Activated B cell treated with CpG ODN at 0.5 μM for 24 hours (primary cell): ENCODE results near the gene NDUFS3. TPM values are rescaled to one million over a fixed set of nuclear protein-coding genes. Genes with fewer than 3 reads are reported as not detected.

Experiments
- ATAC-seq: fragments of 200-7000 bp; cut with Tn5 transposase; one replicate; pipeline ENCODE4 v1.10.0; 2021; ENCODE audit warnings: low read depth, mild to moderate bottlenecking, moderate library complexity
- CTCF ChIA-PET: fragments of 350-600 bp; sonication (Branson Sonifier 250); formaldehyde crosslinking; loops from one replicate; lab custom pipeline; 2021; ENCODE audit warnings: antibody characterized with exemption; lab: Charles Lee
- POLR2A ChIA-PET: fragments of 350-600 bp; sonication (Branson Sonifier 250); formaldehyde crosslinking; loops from one replicate; lab custom pipeline; 2021; ENCODE audit warnings: antibody characterized with exemption; lab: Charles Lee
- DNase-seq: peaks from one replicate; pipeline ENCODE4 v3.0.0; 2022
- H3K27ac Mint-ChIP-seq: one replicate; pipeline ENCODE4 v1.8.0; 2020; ENCODE audit warnings: mixed read lengths
- H3K27me3 Mint-ChIP-seq: one replicate; pipeline ENCODE4 v1.8.0; 2021; ENCODE audit warnings: mixed read lengths
- H3K36me3 Mint-ChIP-seq: one replicate; pipeline ENCODE4 v1.8.0; 2021; ENCODE audit warnings: low read depth, mixed read lengths
- H3K4me1 Mint-ChIP-seq: one replicate; pipeline ENCODE4 v1.8.0; 2021; ENCODE audit warnings: mixed read lengths
- H3K4me3 Mint-ChIP-seq: one replicate; pipeline ENCODE4 v1.8.0; 2020; ENCODE audit warnings: mild to moderate bottlenecking, mixed read lengths
- H3K9me3 Mint-ChIP-seq: one replicate; pipeline ENCODE4 v1.8.0; 2020; ENCODE audit warnings: mixed read lengths
- intact Hi-C: fragments of 100-400 bp; cut with micrococcal nuclease; formaldehyde crosslinking; loops from one replicate; pipeline ENCODE4 v1.15.1; 2024
- total RNA-seq: library from RNA; stranded (reverse); gene quantifications from 2 replicates; pipeline ENCODE4 v1.2.3, GENCODE V29; 2022
- TF ChIP-seq, protein P1 (sequence below): fragments of 200-600 bp; IDR thresholded peaks from one replicate; pipeline ENCODE4 v1.8.0; 2022; ENCODE audit warnings: antibody characterized with exemption, mild to moderate bottlenecking

The NDUFS3 gene
- total RNA-seq, 1 donor from 2014 or later = 95.9 TPM

DNA sequence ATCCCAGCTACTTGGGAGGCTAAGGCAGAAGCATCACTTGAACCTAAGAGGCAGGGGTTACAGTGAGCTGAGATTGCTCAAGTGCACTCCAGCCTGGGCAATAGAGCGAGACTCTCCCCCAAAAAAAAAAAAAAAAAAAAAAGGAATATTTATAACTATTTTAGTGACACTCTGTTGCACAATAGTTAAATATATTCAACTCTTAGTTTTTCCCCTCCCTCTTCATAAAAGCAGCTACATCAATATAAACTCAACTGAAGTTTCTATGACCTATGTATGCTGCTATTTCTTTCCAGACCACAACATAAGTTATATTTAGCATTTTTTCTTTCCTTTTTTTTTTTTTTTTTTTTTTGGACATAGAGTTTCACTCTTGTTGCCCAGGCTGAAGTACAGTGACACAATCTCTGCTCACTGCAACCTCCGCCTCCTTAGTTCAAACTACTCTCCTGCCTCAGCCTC lies 45.2 kb upstream of the NDUFS3 start:
- H3K4me3 Mint-ChIP-seq = no peak overlapping the region
- no peaks in the 10 kb centered on the region for H3K9me3 Mint-ChIP-seq
- intact Hi-C loops = no loop called here
- peaks cover 49% of the 10 kb centered on the region for H3K4me1 Mint-ChIP-seq
- TF ChIP-seq, protein P1, sequence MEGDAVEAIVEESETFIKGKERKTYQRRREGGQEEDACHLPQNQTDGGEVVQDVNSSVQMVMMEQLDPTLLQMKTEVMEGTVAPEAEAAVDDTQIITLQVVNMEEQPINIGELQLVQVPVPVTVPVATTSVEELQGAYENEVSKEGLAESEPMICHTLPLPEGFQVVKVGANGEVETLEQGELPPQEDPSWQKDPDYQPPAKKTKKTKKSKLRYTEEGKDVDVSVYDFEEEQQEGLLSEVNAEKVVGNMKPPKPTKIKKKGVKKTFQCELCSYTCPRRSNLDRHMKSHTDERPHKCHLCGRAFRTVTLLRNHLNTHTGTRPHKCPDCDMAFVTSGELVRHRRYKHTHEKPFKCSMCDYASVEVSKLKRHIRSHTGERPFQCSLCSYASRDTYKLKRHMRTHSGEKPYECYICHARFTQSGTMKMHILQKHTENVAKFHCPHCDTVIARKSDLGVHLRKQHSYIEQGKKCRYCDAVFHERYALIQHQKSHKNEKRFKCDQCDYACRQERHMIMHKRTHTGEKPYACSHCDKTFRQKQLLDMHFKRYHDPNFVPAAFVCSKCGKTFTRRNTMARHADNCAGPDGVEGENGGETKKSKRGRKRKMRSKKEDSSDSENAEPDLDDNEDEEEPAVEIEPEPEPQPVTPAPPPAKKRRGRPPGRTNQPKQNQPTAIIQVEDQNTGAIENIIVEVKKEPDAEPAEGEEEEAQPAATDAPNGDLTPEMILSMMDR = no peak
- CTCF ChIA-PET = no interaction called here
- H3K27me3 Mint-ChIP-seq = no peaks in the 10 kb centered on the region
- POLR2A ChIA-PET = interaction anchor here (0.6 to 0.9 kb wide), 3 partner anchors 10 to 226 kb away, joined by 3 to 7 read pairs (median 6); no protein-coding TSS in a partner anchor
- DNase-seq = no peak
- H3K27ac Mint-ChIP-seq = no peak overlapping the region
- no peak for ATAC-seq
- H3K36me3 Mint-ChIP-seq = peaks cover 30% of the 10 kb centered on the region

DNA sequence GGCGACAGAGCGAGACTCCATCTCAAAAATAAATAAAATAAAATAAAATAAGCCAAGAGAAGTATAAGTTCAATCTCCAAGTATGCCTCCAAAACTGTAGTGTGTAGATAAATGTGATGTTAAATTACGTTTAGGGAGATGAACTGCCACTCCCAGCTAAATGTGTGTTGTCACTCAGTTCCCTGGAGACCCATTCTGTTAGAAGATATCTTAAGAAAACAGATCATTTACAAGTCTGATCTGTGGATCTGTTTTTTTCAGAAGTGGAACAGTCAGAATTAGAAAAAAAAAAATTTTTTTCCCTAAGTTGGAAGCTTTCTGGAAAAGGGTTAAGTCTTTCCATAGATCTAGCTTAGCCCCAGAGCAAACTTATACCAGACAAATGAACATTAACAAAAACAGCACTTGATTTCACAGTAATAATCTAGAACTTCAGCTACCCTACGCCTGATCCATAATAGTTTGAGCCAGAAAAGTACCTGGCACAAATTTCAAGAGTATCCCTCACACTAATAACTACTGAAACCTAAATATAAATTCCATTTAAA lies 44.1 kb upstream of the NDUFS3 start:
- H3K27ac Mint-ChIP-seq = no peak overlapping the region

DNA sequence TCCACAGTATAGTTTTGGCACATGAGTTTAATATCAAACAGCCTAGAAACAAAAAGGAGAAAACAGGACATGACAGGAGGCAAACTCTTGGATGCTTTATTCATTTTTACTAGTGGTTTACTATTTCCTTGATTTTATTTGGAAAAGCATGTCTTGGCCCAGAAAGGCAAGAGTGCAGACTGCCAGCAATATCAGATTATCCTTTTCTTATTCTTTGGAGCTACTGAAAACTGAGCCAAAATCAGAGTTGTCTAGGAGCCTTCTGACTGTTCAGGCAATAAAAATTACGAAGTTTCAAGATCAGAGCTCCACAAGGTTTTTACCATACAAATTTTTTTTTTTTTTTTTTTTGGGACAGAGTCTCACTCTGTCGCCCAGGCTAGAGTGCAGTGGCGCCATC lies 42.0 kb upstream of the NDUFS3 start:
- CTCF ChIA-PET = no interaction called here

More for the DNA sequence above, 44.1 kb upstream of the NDUFS3 start:
- intact Hi-C loops = no loop called here
- TF ChIP-seq, protein P1 = no peak
- ATAC-seq = no peak
- H3K4me1 Mint-ChIP-seq = peaks cover 59% of the 10 kb centered on the region
- no peaks in the 10 kb centered on the region for H3K27me3 Mint-ChIP-seq
- no peak overlapping the region for H3K4me3 Mint-ChIP-seq
- H3K36me3 Mint-ChIP-seq = peaks cover 31% of the 10 kb centered on the region
- no peak for DNase-seq
- ChIA-PET CTCF (no interaction called here), POLR2A (interaction anchor here (0.7 kb wide), 1 partner anchor 9 kb away, joined by 3 read pairs; no protein-coding TSS in a partner anchor)
- no peaks in the 10 kb centered on the region for H3K9me3 Mint-ChIP-seq

DNA sequence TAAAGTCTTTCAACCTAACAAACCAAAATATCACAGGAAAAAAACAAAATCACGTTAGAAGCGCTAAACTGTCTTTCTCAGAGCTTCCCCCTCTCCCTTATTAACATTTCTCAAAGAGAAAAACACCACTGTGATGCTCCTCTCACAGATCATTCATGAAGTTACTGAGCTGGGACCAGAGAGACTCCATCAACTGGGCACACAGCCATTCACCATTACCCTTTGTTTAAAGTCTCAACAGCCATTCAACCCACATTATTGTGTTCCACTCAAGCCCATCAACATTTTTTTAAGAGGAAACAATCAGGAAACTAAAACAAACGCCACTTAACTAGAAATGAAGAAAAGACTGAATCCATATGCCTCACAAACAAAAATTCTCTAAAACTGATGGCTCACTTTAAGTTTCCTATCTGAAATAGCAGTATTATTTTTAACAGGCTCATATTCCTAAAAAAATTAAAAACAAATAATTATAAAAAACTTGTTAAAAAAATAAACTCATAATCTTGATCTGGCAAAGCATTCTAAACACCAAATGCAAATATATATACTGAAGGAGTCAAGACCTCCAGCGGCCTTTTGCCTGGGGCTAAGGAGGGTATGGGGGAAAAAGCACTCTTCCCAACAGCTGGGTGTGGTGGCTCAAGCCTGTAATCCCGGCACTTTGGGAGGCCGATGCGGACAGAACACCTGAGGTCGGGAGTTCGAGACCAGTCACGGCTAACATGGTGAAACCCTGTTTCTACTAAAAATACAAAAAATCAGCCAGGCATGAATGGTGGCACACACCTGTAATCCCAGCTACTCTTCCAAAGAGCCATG lies 39.9 kb upstream of the NDUFS3 start:
- peak overlapping the region; percentile 53 for H3K27ac Mint-ChIP-seq
- peaks cover 72% of the 10 kb centered on the region for H3K4me1 Mint-ChIP-seq
- no peaks in the 10 kb centered on the region for H3K9me3 Mint-ChIP-seq
- TF ChIP-seq, protein P1 = no peak
- DNase-seq (no peak), ATAC-seq (no peak)
- ChIA-PET CTCF (no interaction called here), POLR2A (no interaction called here)
- peaks cover 35% of the 10 kb centered on the region for H3K36me3 Mint-ChIP-seq
- H3K27me3 Mint-ChIP-seq = no peaks in the 10 kb centered on the region
- no peak overlapping the region for H3K4me3 Mint-ChIP-seq
- intact Hi-C loops = no loop called here

More for the DNA sequence above, 42.0 kb upstream of the NDUFS3 start:
- no peaks in the 10 kb centered on the region for H3K27me3 Mint-ChIP-seq
- ATAC-seq (no peak), DNase-seq (no peak)
- intact Hi-C loops = no loop called here
- POLR2A ChIA-PET = interaction anchor here (0.7 to 0.9 kb wide), 2 partner anchors 19 to 344 kb away, joined by 3 to 5 read pairs; no protein-coding TSS in a partner anchor
- peaks cover 33% of the 10 kb centered on the region for H3K36me3 Mint-ChIP-seq
- H3K27ac Mint-ChIP-seq = no peak overlapping the region
- no peak overlapping the region for H3K4me3 Mint-ChIP-seq
- H3K4me1 Mint-ChIP-seq = peaks cover 71% of the 10 kb centered on the region
- TF ChIP-seq, protein P1 = no peak
- H3K9me3 Mint-ChIP-seq = no peaks in the 10 kb centered on the region

DNA sequence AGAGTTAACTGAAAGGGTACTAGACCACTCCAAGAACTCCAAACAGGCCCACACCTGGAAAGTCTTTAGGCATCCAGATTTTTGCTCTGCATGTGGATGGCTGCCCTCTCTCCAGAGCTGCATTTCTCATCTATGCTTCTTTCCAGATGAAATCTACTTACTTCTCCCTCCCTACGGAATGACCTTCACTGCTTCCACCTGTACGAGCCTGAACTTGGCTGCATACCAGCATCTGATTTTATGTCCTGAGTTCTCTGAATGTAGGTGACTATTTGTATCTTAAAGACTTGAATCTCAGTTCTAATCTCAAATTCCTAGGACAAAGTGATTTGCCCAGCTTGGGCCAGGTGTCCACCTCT lies 39.2 kb upstream of the NDUFS3 start:
- peak overlapping the region; percentile 15 for H3K4me3 Mint-ChIP-seq
- TF ChIP-seq, protein P1 = no peak
- ChIA-PET CTCF (interaction anchor here (1.5 kb wide), 1 partner anchor 12 kb away, joined by 4 read pairs; no protein-coding TSS in a partner anchor), POLR2A (interaction anchor here (2.7 kb wide), 1 partner anchor 12 kb away, joined by 12 read pairs; no protein-coding TSS in a partner anchor)
- H3K27ac Mint-ChIP-seq = no peak overlapping the region
- no peak for DNase-seq
- peaks cover 75% of the 10 kb centered on the region for H3K4me1 Mint-ChIP-seq
- no peaks in the 10 kb centered on the region for H3K9me3 Mint-ChIP-seq
- no peaks in the 10 kb centered on the region for H3K27me3 Mint-ChIP-seq
- ATAC-seq = no peak
- H3K36me3 Mint-ChIP-seq = peaks cover 39% of the 10 kb centered on the region
- intact Hi-C loops = no loop called here
